GM18858 (cell line): ENCODE results near the gene RPL3.

Experiments used
- ATAC-seq: cut with Tn5 transposase; IDR thresholded peaks from one replicate; pipeline ENCODE4 v1.9.1; 2021; ENCODE audit not compliant: unreplicated experiment

Gene RPL3

DNA sequence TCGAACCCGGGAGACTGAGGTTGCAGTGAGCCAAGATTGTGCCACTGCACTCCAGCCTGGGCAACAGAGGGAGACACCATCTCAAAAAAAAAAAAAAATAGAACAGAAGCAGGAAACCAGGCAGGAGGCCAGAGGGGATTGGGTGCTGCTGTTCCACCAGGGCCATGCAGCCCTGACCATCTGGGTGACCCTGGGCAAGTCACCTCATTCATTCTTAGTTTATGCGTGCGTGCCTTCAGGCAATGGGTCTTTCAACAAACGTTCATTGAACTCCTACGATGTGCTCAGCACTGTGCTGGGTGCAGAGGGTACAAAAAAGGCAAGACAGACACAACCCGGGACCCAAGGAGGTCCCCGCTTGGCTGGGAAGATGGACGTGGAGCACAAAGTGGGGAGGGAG, 18.3 kb downstream of the RPL3 start:
- no peak for ATAC-seq

- ATAC-seq: no peak
These were observed 19.1 kb downstream of the RPL3 start for GRCh38 chr22:39300186-39300830.

GRCh38 chr22:39299829-39300178, 19.6 kb downstream of the RPL3 start:
- ATAC-seq: no peak

DNA sequence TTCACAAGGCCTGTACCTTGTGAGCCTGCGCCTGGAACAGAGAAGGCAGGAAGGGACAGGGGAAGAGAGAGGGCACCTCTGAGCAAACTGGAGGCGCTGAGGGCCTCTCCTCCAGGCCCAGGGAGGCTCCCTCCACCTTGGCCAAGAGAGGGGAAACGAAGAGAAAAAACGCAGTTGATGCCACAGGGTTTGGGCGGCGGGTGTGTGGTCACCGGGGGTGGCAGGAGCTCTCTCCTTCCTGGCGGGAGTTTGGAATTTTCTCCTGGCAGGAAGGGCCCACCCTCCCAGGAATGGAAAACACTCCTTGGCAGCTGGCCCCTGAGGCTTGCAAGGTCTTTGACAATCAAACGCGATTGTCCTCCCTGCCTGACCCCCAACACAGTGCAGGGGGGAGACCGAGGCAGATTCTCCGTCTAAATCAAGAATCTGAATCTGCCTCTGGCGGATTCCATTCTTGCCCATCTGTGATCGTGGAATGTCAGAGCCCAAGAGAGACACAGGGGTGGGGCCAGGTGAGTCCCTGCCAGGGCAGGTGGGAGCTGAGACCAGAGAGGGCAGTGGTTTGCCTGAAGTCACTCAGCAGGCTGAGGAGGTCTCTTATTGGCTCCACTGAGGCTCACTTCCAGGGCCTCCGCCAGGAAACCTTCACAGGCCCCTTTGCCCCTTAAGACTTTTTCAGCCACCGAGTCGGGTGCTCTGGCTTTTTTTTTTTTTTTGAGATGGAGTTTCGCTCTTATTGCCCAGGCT, 21.0 kb downstream of the RPL3 start:
- no peak for ATAC-seq

DNA sequence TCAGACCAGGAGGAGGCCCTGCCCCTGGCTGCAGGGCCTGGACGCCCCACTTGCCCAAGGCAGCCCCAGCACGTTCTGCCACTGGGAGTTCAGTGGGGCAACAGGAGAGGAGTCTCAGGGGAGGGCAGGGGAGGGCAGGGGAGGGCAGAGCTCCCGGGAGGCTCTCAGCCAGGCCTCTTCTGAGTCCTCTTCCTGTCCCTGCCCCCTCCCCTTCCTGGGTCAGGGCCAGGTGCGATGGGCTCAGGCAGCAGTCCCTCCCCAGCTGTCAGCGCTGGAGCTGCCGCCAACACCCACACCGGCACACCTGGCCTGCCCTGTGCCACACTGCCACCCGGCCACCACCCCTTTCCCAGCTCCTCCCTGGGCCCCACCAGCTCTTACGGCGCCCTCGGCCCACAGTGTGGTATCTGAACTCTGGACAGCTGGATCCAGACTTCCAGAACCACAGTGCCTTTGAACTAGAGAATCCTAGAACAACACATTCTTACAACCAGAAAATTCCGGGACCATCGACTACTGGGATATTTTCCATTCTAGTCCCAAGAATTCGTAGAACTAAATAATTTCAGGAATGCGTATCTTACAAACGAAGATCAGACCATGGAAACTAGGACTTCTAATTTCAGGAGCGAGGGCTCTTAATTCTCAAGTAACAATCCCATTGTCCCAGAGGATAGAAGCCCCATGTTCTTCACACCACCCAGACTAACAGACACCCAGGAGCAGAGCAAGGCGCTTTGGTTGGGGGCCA, 21.8 kb downstream of the RPL3 start:
- no peak for ATAC-seq

GRCh38 chr22:39296981-39297489, 22.4 kb downstream of the RPL3 start:
- ATAC-seq: no peak

DNA sequence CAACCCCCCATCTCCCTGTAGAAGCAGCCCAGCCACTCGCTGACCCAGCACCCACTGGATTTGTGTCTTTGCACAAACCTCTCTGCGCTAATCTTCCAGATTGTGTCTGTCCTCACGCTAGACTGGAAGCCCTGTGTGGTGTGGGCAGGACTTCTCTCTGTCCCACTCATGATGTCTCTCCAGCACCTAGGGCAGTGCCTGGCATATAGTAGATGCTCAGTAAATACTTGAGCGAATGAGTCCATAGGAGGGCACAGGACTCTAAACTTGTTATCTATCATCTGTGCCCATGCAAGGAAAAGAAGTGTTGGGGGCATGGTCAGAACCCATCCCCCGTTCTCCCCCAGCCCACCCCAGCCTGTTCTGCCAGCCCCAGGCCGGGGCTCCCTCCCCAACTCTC, 22.9 kb downstream of the RPL3 start:
- ATAC-seq: no peak

GRCh38 chr22:39294571-39295468, 24.6 kb downstream of the RPL3 start:
- ATAC-seq: no peak

GRCh38 chr22:39293766-39294368, 25.6 kb downstream of the RPL3 start:
- ATAC-seq: no peak

GRCh38 chr22:39292561-39293074, 26.8 kb downstream of the RPL3 start:
- ATAC-seq: no peak

GRCh38 chr22:39292031-39292462, 27.4 kb downstream of the RPL3 start:
- ATAC-seq: no peak

GRCh38 chr22:39291523-39291922, 27.9 kb downstream of the RPL3 start:
- no peak for ATAC-seq

DNA sequence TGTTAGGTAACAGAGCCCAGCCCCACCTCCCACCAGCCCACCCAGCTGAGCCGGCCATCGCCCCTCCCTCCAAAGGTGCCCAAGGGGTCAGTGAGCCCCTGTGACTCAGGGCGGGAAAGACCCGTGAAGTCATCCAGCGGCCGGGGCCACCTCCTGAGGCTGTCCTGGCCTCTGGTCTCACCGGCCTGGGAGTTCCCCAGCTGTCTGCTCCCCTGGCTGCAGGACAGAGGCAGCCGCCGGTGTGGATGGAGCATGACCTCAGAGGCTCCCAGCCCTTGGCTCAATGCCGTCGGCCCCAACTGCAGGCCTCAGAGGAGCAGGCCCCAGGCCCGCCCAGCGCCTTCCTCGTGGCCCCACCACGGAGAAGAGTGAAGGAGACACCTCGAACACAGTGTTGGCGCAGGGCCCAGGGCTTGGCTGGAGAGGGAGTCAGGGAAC, 28.7 kb downstream of the RPL3 start:
- ATAC-seq: no peak

GRCh38 chr22:39289975-39290720, 29.3 kb downstream of the RPL3 start:
- no peak for ATAC-seq

GRCh38 chr22:39289533-39289932, 29.9 kb downstream of the RPL3 start:
- no peak for ATAC-seq

GRCh38 chr22:39288135-39288898, 31.1 kb downstream of the RPL3 start:
- no peak for ATAC-seq

- ATAC-seq: no peak
These were observed 32.2 kb downstream of the RPL3 start for GRCh38 chr22:39287076-39287725.

DNA sequence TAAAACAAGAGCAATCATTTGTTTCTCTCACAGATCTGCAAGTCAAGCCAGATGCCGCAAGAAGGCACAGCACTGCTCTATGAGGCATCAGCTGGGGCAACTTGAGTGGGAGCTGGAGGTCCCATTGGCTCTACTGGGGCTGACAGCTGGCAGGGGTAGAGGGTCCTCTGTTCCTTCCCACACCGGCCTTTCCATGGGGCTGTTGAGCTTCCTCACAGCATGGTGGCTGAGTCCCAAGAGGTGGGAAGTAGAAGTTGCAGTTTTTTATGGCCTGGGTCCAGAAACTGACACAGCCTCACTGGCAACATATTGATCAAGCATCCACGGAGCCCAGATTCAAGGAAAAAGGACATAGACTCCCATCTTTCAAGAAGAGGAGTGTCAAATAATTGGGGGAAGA, 34.4 kb downstream of the RPL3 start:
- ATAC-seq: no peak
